NT2/D1 (cell line): ENCODE results near the gene ARAP3.

Source experiments
- DNase-seq: peaks from one replicate; pipeline ENCODE4 v3.0.0-alpha.2; 2011; ENCODE audit warnings: low read depth, low spot score
- H3K27me3 ChIP-seq: 2 replicates; pipeline ENCODE4 v1.6.0; 2011; ENCODE audit warnings: mild to moderate bottlenecking; ENCODE audit not compliant: insufficient read length, insufficient read depth
- H3K36me3 ChIP-seq: 2 replicates; pipeline ENCODE4 v1.6.1; 2011; ENCODE audit warnings: mild to moderate bottlenecking, low read length, mixed read lengths; ENCODE audit not compliant: insufficient read depth, insufficient read length
- H3K4me1 ChIP-seq: 2 replicates; pipeline ENCODE4 v1.5.1; 2011; ENCODE audit not compliant: insufficient read depth, insufficient read length
- H3K4me3 ChIP-seq: 2 replicates; pipeline ENCODE4 v1.5.1; 2011; ENCODE audit warnings: low read depth; ENCODE audit not compliant: insufficient read length
- H3K9ac ChIP-seq: 2 replicates; pipeline ENCODE4 v1.6.0; 2011; ENCODE audit warnings: low read depth; ENCODE audit not compliant: insufficient read length
- H3K9me3 ChIP-seq: 2 replicates; pipeline ENCODE4 v1.5.1; 2011; ENCODE audit warnings: mild to moderate bottlenecking, low read length; ENCODE audit not compliant: insufficient read depth
- SUZ12 ChIP-seq: IDR thresholded peaks from 2 replicates; pipeline ENCODE4 v1.6.1; 2011; ENCODE audit not compliant: insufficient read length, insufficient read depth; ENCODE audit errors: extremely low read depth
- YY1 ChIP-seq: IDR thresholded peaks from 2 replicates; pipeline ENCODE4 v1.6.1; 2011; ENCODE audit not compliant: insufficient read length, insufficient read depth
- ZNF274 ChIP-seq: IDR thresholded peaks from 2 replicates; pipeline ENCODE4 v1.6.1; 2011; ENCODE audit warnings: mild to moderate bottlenecking, low read depth, low read length

Gene ARAP3

DNA sequence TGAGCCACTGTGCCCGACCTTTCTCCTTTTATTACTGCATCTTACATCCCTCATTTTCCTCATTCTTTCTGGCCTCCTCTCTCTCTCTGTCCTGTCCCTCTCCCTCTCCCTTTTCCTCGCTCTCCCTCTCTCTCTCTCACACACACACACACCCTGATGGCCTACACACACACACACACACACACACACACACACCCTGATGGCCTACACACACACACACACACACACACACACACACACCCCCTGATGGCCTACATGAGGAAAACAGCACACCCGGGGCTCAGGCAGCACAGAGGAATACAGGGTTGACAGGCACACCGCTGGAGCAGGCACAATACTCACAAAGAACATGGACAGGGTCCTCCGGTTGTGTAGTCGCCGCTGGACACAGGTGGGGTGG is 27.0 kb downstream of the ARAP3 start:
- Histone ChIP-seq H3K9ac (no peak overlapping the region), H3K4me1 (no peaks in the 10 kb centered on the region), H3K9me3 (no peaks in the 10 kb centered on the region), H3K27me3 (peaks cover 11% of the 10 kb centered on the region), H3K4me3 (no peak overlapping the region), H3K36me3 (peaks cover 35% of the 10 kb centered on the region)
- DNase-seq = no peak
- no peak for TF ChIP-seq ZNF274
- TF ChIP-seq YY1 = no peak
- TF ChIP-seq SUZ12 = no peak

DNA sequence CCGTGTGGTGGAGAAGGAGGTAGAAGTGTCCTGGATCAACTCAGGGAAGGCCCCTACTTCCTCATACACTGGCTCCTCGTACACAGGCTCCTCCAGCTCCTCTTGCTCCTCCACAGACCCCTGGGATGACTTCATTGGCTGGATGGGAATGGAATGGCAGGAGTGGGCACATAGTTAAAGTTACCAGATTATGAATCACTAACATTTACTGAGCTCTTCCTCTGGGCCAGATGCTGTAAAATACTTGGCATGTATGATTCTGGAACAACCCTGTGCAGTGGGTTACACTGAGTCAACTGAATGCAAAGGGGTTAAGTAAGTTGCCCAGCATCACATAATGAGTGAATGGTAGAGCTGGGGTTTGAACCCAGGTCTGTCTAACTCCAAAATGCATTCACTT is 27.7 kb downstream of the ARAP3 start:
- Histone ChIP-seq H3K4me3 (no peak overlapping the region), H3K9me3 (no peaks in the 10 kb centered on the region), H3K9ac (no peak overlapping the region), H3K27me3 (peaks cover 11% of the 10 kb centered on the region), H3K4me1 (peaks cover 3% of the 10 kb centered on the region), H3K36me3 (peaks cover 32% of the 10 kb centered on the region)
- no peak for DNase-seq
- no peak for TF ChIP-seq ZNF274
- TF ChIP-seq YY1 = no peak
- no peak for TF ChIP-seq SUZ12

DNA sequence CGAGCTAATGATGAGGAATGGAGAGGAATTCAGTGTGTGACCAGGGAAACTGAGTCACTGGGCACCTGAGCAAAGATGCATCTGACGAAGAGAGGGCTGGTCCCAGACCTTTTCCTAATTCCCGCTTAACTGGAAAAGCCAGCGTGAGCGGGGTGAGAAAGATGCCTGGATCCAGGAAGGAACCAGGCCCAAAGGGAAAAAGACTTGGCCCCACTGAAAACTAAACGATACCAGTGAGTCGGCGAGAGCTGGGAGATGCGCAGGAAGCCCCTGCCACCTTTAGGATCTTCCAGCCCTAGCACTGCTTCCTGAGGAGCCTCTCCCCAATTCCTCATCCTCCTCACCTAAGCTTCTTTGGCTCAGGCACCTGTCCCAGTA is 30.3 kb downstream of the ARAP3 start:
- H3K36me3 ChIP-seq = peaks cover 31% of the 10 kb centered on the region
- no peak overlapping the region for H3K4me3 ChIP-seq
- H3K27me3 ChIP-seq = peaks cover 11% of the 10 kb centered on the region
- no peaks in the 10 kb centered on the region for H3K9me3 ChIP-seq
- peak overlapping the region; percentile 21 for H3K9ac ChIP-seq
- no peak for DNase-seq
- TF ChIP-seq ZNF274 = no peak
- TF ChIP-seq YY1 = no peak
- no peak for TF ChIP-seq SUZ12
- H3K4me1 ChIP-seq = peaks cover 6% of the 10 kb centered on the region

DNA sequence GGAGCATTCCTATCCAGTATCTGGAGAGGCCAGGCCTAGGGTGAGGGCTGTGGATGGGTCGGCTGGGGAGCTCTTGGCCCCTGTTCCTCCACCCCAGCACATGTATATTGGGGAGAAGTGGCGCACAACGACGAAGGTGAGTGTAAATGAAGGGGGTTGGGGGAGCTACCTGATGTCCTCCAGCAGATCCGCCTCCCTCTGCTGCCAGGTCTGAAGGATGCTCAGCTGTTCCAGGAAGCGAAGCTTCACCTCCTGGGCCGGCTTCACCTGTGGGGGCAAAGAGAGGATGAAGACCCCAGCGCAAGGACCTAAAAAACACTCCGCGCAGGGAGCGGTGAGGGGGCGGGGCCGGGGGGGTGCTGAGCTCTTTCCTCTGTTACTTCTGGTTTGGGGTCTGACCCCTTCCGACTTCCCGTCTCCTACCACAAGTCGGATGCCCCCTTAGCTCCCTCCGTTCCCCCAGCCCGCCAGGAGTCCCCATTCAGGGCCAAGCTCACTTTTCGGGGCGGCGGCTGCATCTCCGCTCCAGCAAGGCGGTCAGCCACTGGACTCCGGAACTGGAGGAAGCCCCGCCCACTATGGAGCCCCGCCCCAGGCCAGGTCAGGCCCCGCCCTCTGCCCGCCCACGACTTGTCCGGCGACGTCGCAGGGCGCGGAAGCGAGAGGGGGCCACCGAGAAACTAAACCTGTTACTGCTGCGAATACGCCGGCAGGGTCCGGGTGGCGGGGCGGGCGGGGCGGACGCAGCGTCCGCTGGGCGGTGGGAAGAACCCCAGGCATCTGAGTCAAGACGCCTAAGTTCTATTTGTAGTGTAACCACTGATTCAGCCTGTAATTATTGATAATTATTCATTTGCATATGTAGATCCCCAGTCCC is 30.9 kb downstream of the ARAP3 start, which contains the start of gene FCHSD1:
Gene FCHSD1 (minus strand): TSS at position 568 of the 877 bp plus-strand sequence. CDS start 50 bp downstream, at position 518.
- Histone ChIP-seq H3K27me3 (peaks cover 11% of the 10 kb centered on the region), H3K9me3 (no peaks in the 10 kb centered on the region), H3K9ac (peak within 1 kb of the TSS; percentile 76), H3K4me1 (peaks cover 6% of the 10 kb centered on the region), H3K4me3 (peak within 1 kb of the TSS; percentile 49), H3K36me3 (peaks cover 32% of the 10 kb centered on the region)
- peak; percentile 60 for DNase-seq
- TF ChIP-seq YY1 (no peak), SUZ12 (no peak), ZNF274 (no peak)

DNA sequence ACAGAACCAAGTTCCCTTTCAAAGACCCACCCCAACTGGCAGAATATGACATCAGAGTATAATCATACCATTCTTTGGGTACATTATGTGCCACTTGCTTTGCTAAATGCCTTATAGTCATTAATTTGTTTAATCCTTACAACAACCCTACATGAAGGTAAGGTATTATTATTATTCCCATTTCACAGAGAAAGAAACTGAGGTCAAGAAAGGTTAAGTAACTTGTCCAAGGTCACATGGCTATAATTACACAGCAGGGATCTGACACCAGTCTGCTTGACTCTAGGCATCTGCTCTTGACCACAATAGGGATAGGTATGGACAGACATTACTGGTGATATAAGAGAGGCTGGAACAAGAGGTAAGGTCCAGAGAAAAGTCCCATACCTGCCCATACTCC is 32.1 kb downstream of the ARAP3 start:
- Histone ChIP-seq H3K36me3 (peaks cover 25% of the 10 kb centered on the region), H3K9me3 (no peaks in the 10 kb centered on the region), H3K4me3 (no peak overlapping the region), H3K27me3 (peaks cover 11% of the 10 kb centered on the region), H3K4me1 (peaks cover 8% of the 10 kb centered on the region), H3K9ac (no peak overlapping the region)
- no peak for TF ChIP-seq ZNF274
- TF ChIP-seq YY1 = no peak
- TF ChIP-seq SUZ12 = no peak
- no peak for DNase-seq

DNA sequence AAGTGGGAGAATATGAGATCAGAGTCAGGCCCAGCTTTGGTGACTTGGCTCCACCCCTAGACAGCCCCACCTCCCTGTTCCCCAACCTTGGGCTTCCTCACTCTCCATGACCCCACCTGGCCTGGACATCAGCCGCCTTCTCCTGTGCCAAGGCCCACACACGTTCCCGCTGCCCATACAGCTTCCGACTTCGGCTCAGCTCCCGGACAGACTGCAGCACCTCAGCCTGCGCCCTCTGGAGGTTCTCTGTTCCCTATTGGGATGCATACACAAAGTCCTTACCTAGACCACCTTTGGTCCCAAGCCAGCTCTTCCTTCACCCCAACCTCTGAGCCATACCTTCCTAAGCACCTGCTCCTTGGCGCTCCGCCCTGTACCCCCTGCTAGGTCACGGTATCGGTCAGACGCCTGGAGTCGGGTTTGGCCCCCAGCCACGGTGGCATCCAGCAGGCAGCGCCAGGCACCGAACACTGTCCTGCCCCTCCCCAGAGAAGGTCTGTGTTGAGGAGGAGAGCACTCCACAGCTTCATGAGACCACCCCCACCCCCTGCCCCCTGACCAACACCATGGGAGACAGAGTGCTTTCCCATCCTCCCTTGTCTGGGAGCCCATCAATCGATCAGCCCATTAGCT is 32.9 kb downstream of the ARAP3 start:
- H3K9me3 ChIP-seq = no peaks in the 10 kb centered on the region
- H3K36me3 ChIP-seq = peaks cover 29% of the 10 kb centered on the region
- H3K4me1 ChIP-seq = peaks cover 8% of the 10 kb centered on the region
- H3K4me3 ChIP-seq = no peak overlapping the region
- DNase-seq = no peak
- peaks cover 11% of the 10 kb centered on the region for H3K27me3 ChIP-seq
- TF ChIP-seq YY1 (no peak), SUZ12 (no peak), ZNF274 (no peak)
- H3K9ac ChIP-seq = no peak overlapping the region

DNA sequence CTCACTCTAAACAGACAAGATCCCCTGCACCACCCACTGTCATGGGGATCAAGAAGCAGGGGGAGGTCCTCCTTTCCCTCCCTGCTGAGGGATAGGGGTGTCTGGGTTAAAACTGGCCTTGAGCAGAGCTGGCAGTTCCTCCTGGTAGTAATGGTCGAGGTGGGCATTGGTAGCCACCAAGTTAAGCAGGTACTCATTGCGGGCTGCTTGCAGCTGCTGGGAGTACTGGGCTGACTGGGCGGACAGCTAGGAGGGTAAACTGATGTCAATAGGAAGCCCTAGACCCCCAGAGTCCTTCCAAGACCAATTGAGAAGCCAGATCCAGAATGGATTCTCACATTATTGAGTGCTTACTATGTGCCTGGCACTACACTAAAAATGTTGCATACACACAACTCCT is 34.2 kb downstream of the ARAP3 start:
- Histone ChIP-seq H3K36me3 (peaks cover 22% of the 10 kb centered on the region), H3K9me3 (no peaks in the 10 kb centered on the region), H3K4me1 (peaks cover 8% of the 10 kb centered on the region), H3K27me3 (peaks cover 11% of the 10 kb centered on the region), H3K9ac (no peak overlapping the region), H3K4me3 (no peak overlapping the region)
- no peak for TF ChIP-seq SUZ12
- no peak for TF ChIP-seq YY1
- no peak for TF ChIP-seq ZNF274
- no peak for DNase-seq

DNA sequence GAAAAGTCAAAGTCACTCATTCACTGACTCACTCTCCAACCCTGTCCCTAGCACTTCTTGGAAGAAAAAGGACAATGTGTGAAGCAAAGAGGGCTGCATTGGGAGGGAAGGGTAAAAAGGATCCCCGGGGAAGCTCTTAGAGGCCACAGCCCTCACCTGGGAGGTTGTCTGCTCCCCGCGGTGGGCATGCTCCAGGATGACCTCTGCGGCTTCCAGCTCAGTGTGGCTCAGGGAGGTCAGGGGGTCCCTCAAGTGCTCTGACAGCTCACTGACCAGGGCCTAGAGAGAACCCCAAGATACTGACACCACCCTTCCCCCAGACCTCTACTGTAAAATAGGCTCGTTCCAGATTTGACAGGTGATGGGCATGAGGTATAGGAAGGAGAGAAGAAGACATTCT is 34.8 kb downstream of the ARAP3 start:
- peaks cover 26% of the 10 kb centered on the region for H3K36me3 ChIP-seq
- TF ChIP-seq ZNF274 (no peak), YY1 (no peak), SUZ12 (no peak)
- no peaks in the 10 kb centered on the region for H3K9me3 ChIP-seq
- H3K9ac ChIP-seq = no peak overlapping the region
- H3K27me3 ChIP-seq = peaks cover 7% of the 10 kb centered on the region
- no peak for DNase-seq
- peaks cover 8% of the 10 kb centered on the region for H3K4me1 ChIP-seq
- no peak overlapping the region for H3K4me3 ChIP-seq
